GM06990 (cell line): Measurements from ENCODE around the gene SLC16A11.
A peak's percentile ranks its signal among the peaks of the same experiment; 100 is the strongest.
"Not testable (repeated sequence)": the region's sequence is repeated elsewhere in the genome, so short reads cannot be mapped to it uniquely, and the experiment has no call there.

Experiments used
- DNase-seq: peaks from one replicate; pipeline ENCODE4 v3.0.0-alpha.2; 2011; ENCODE audit not compliant: insufficient read length; ENCODE audit errors: extremely low read depth
- H3K27me3 ChIP-seq: replicated peaks from 2 replicates; pipeline ENCODE4 v1.6.0; 2011; ENCODE audit warnings: low read length; ENCODE audit not compliant: control insufficient read depth, insufficient read depth
- H3K36me3 ChIP-seq: 2 replicates; pipeline ENCODE4 v1.5.1; 2011; ENCODE audit warnings: low read length; ENCODE audit not compliant: control insufficient read depth, insufficient read depth
- H3K4me3 ChIP-seq: replicated peaks from 2 replicates; pipeline ENCODE4 v1.5.1; 2011; ENCODE audit warnings: low read depth, mild to moderate bottlenecking, control low read depth, low read length
- CTCF ChIP-seq: IDR thresholded peaks from 2 replicates; pipeline ENCODE4 v1.5.1; 2011; ENCODE audit warnings: low read length, control low read depth, mild to moderate bottlenecking, inconsistent platforms; ENCODE audit not compliant: insufficient read depth, poor library complexity, severe bottlenecking

The SLC16A11 gene

GRCh38 chr17:7043497-7044198 lies at the start of gene SLC16A11:
SLC16A11 (minus strand) TSS chr17:7044092; CDS start chr17:7043513, 579 bp downstream.
- Histone ChIP-seq H3K36me3 (no peaks in the 10 kb centered on the region; the same call in 1 of the 2 replicates), H3K27me3 (no peaks in the 10 kb centered on the region; the same call in 1 of the 2 replicates), H3K4me3 (peak within 1 kb of the TSS; percentile 15; the same call in 1 of the 2 replicates)
- peak; percentile 61 for DNase-seq
- TF ChIP-seq CTCF, result no peak

- not testable (repeated sequence) for H3K27me3 ChIP-seq, H3K4me3 ChIP-seq, DNase-seq, H3K36me3 ChIP-seq
These were observed 47.6 kb upstream of the SLC16A11 start for GRCh38 chr17:7091311-7092005.

- H3K4me3 ChIP-seq, H3K36me3 ChIP-seq, H3K27me3 ChIP-seq, DNase-seq: not testable (repeated sequence)
These were observed 45.7 kb upstream of the SLC16A11 start for GRCh38 chr17:7089570-7089969.

GRCh38 chr17:7088442-7088841 lies 44.5 kb upstream of the SLC16A11 start:
- not testable (repeated sequence) for DNase-seq

GRCh38 chr17:7084088-7084487 lies 40.2 kb upstream of the SLC16A11 start:
- TF ChIP-seq CTCF, result no peak
- Histone ChIP-seq H3K4me3 (no peak overlapping the region), H3K27me3 (no peaks in the 10 kb centered on the region; the same call in 1 of the 2 replicates), H3K36me3 (no peaks in the 10 kb centered on the region)
- DNase-seq, result no peak

More at GRCh38 chr17:7088442-7088841, 44.5 kb upstream of the SLC16A11 start:
- H3K27me3 ChIP-seq, H3K36me3 ChIP-seq, H3K4me3 ChIP-seq: not testable (repeated sequence)

- TF ChIP-seq CTCF, result no peak
- DNase-seq, result no peak
- H3K4me3 ChIP-seq, result no peak overlapping the region
- no peaks in the 10 kb centered on the region; the same call in 1 of the 2 replicates for H3K27me3 ChIP-seq
- H3K36me3 ChIP-seq, result no peaks in the 10 kb centered on the region
These were observed 39.7 kb upstream of the SLC16A11 start for GRCh38 chr17:7083592-7083991.

- no peaks in the 10 kb centered on the region for H3K36me3 ChIP-seq
- no peak for TF ChIP-seq CTCF
- no peaks in the 10 kb centered on the region; the same call in 1 of the 2 replicates for H3K27me3 ChIP-seq
- DNase-seq, result no peak
- H3K4me3 ChIP-seq, result no peak overlapping the region
These were observed 37.6 kb upstream of the SLC16A11 start for GRCh38 chr17:7081341-7082062.
